IMR-90 (cell line): ENCODE data around the gene ALDOB. TPM values are rescaled to one million over a fixed set of nuclear protein-coding genes. Genes with fewer than 3 reads are reported as not detected.

Experiments used
- ATAC-seq: fragments of 200-7000 bp; cut with Tn5 transposase; 2 replicates; pipeline ENCODE4 v1.9.1; 2020; ENCODE audit warnings: low read depth, mild to moderate bottlenecking, moderate library complexity
- BruUV-seq: library from RNA; stranded (reverse); fragments of 400-500 nt; replicated peaks from 2 replicates; lab custom pipeline; 2021; lab: Mats Ljungman, UMichigan
- CTCF ChIA-PET: fragments of 300-600 bp; formaldehyde crosslinking; extraction: SDS; loops from one replicate; lab custom pipeline; 2021; ENCODE audit warnings: antibody characterized with exemption; lab: Yijun Ruan, JAX
- POLR2A ChIA-PET: fragments of 300-600 bp; sonication (Branson Sonifier 250); formaldehyde crosslinking; loops from one replicate; lab custom pipeline; 2022; ENCODE audit warnings: antibody characterized with exemption; ENCODE audit not compliant: unreplicated experiment; lab: Charles Lee
- DNase-seq: peaks from one replicate; pipeline ENCODE4 v3.0.0; 2013
- H2AFZ ChIP-seq: replicated peaks from 2 replicates; pipeline ENCODE3; 2013; ENCODE audit warnings: low read length, mild to moderate bottlenecking; ENCODE audit not compliant: poor library complexity
- H2AK5ac ChIP-seq: 2 replicates; pipeline ENCODE4 v1.6.1; 2013; ENCODE audit warnings: low read depth, low read length, inconsistent platforms
- H2AK9ac ChIP-seq: replicated peaks from 2 replicates; pipeline ENCODE3; 2013; ENCODE audit warnings: mild to moderate bottlenecking, low read depth, low read length, moderate library complexity; ENCODE audit not compliant: poor library complexity
- H2BK120ac ChIP-seq: 2 replicates; pipeline ENCODE4 v1.6.1; 2013; ENCODE audit warnings: low read depth, low read length, inconsistent platforms
- H2BK15ac ChIP-seq: 3 replicates; pipeline ENCODE4 v1.6.1; 2013; ENCODE audit warnings: low read depth, low read length, inconsistent platforms
- H2BK20ac ChIP-seq: 2 replicates; pipeline ENCODE4 v1.6.1; 2013; ENCODE audit warnings: low read depth, mild to moderate bottlenecking, inconsistent platforms, low read length, moderate library complexity
- H2BK5ac ChIP-seq: 2 replicates; pipeline ENCODE4 v1.6.1; 2013; ENCODE audit warnings: mild to moderate bottlenecking, low read depth, low read length, inconsistent platforms; ENCODE audit not compliant: poor library complexity, severe bottlenecking
- H3K14ac ChIP-seq: replicated peaks from 2 replicates; pipeline ENCODE4 v1.6.1; 2013; ENCODE audit warnings: low read depth, low read length, inconsistent platforms
- H3K18ac ChIP-seq: 2 replicates; pipeline ENCODE4 v1.6.1; 2013; ENCODE audit warnings: low read depth, low read length, control low read depth
- H3K23ac ChIP-seq: 2 replicates; pipeline ENCODE4 v1.6.1; 2013; ENCODE audit warnings: low read depth, low read length, inconsistent platforms
- H3K27ac ChIP-seq: 2 replicates; pipeline ENCODE4 v1.5.1; 2013; ENCODE audit warnings: mild to moderate bottlenecking, control low read depth, low read length; ENCODE audit not compliant: insufficient read depth
- H3K27me3 ChIP-seq: 2 replicates; pipeline ENCODE4 v1.6.1; 2013; ENCODE audit warnings: low read length; ENCODE audit not compliant: control insufficient read depth, insufficient read depth
- H3K36me3 ChIP-seq: 2 replicates; pipeline ENCODE4 v1.6.1; 2013; ENCODE audit warnings: low read length, mixed read lengths; ENCODE audit not compliant: control insufficient read depth, insufficient read depth
- H3K4ac ChIP-seq: 2 replicates; pipeline ENCODE4 v1.6.1; 2013; ENCODE audit warnings: low read depth, low read length, inconsistent platforms
- H3K4me1 ChIP-seq: 2 replicates; pipeline ENCODE4 v1.6.1; 2013; ENCODE audit warnings: low read length, mixed read lengths; ENCODE audit not compliant: control insufficient read depth, insufficient read depth
- H3K4me2 ChIP-seq: 2 replicates; pipeline ENCODE4 v1.6.1; 2013; ENCODE audit warnings: low read depth, mild to moderate bottlenecking, control low read depth, low read length, moderate library complexity
- H3K4me3 ChIP-seq: 2 replicates; pipeline ENCODE4 v1.5.1; 2013; ENCODE audit warnings: low read depth, mild to moderate bottlenecking, control low read depth, low read length, moderate library complexity; ENCODE audit not compliant: insufficient read depth
- H3K56ac ChIP-seq: 2 replicates; pipeline ENCODE4 v1.6.1; 2013; ENCODE audit warnings: low read length, inconsistent platforms; ENCODE audit not compliant: insufficient read depth; ENCODE audit errors: extremely low read depth
- H3K79me1 ChIP-seq, 2 experiments: 2 replicates each; pipeline ENCODE4 v1.6.1; 2013; ENCODE audit warnings: low read length in 2 of 2, inconsistent platforms in 1 of 2, low read depth in 1 of 2
- H3K9ac ChIP-seq: 2 replicates; pipeline ENCODE4 v1.6.1; 2013; ENCODE audit warnings: low read depth, low read length, control low read depth
- H3K9me1 ChIP-seq: 2 replicates; pipeline ENCODE4 v1.6.1; 2013; ENCODE audit warnings: low read length, inconsistent platforms; ENCODE audit not compliant: insufficient read depth
- H3K9me3 ChIP-seq: 2 replicates; pipeline ENCODE4 v1.6.1; 2013; ENCODE audit warnings: low read length; ENCODE audit not compliant: control insufficient read depth, insufficient read depth
- H4K20me1 ChIP-seq: 2 replicates; pipeline ENCODE4 v1.6.1; 2013; ENCODE audit warnings: low read length, inconsistent platforms; ENCODE audit not compliant: insufficient read depth
- H4K5ac ChIP-seq: 2 replicates; pipeline ENCODE4 v1.6.1; 2013; ENCODE audit warnings: mild to moderate bottlenecking, low read depth, low read length, control low read depth
- H4K8ac ChIP-seq, 2 experiments: 2 replicates each; pipeline ENCODE4 v1.6.1; 2013; ENCODE audit warnings: low read depth in 2 of 2, low read length in 2 of 2, control low read depth in 1 of 2, inconsistent platforms in 1 of 2
- H4K91ac ChIP-seq: 2 replicates; pipeline ENCODE4 v1.6.1; 2013; ENCODE audit warnings: low read depth, low read length, inconsistent platforms; ENCODE audit not compliant: insufficient read depth
- MAFK ChIP-seq: IDR thresholded peaks from 2 replicates; pipeline ENCODE4 v1.6.1; 2012; ENCODE audit warnings: low read depth, low read length, improper control_type of control experiment
- WGBS, 2 experiments: methylation state at CpG; one replicate each; pipeline versions ENCODE4 v1.1.5 to v1.1.7; 2013; ENCODE audit warnings: missing lambda C conversion rate in 2 of 2; ENCODE audit not compliant: insufficient read length in 1 of 2; ENCODE audit errors: extremely low coverage in 2 of 2; 5-methylcytosine and 5-hydroxymethylcytosine counted together
- dilution Hi-C: fragments of 300-500 bp; cut with HindIII; formaldehyde crosslinking; loops from one replicate; pipeline ENCODE4 v1.14.3; 2018; ENCODE audit warnings: low sequenced_read_pairs; ENCODE audit not compliant: unreplicated experiment
- in situ Hi-C: fragments of 300-500 bp; cut with MboI; formaldehyde crosslinking; loops from 3 replicates; pipeline ENCODE4 v1.14.3; 2019; ENCODE audit warnings: low sequenced_read_pairs, inconsistent platforms, mixed read lengths
- intact Hi-C: fragments of 100-400 bp; cut with micrococcal nuclease; formaldehyde crosslinking; loops from 2 replicates; pipeline ENCODE4 v1.10.0; 2022
- polyA plus RNA-seq, 3 experiments: library from polyadenylated mRNA; depleted of rRNA; stranded (reverse); fragments of >200 nt; gene quantifications; 2 replicates each; pipeline ENCODE4 v1.2.3, GENCODE V29; 2012; ENCODE audit warnings: low replicate concordance in 1 of 3
- total RNA-seq: library from RNA; depleted of rRNA; stranded (reverse); fragments of >200 nt; gene quantifications from 2 replicates; pipeline ENCODE4 v1.2.3, GENCODE V29; 2012

The ALDOB gene
- total and polyA plus RNA-seq, 2 of the 4 experiments (the other 2 are of a cell fraction) = not detected

DNA sequence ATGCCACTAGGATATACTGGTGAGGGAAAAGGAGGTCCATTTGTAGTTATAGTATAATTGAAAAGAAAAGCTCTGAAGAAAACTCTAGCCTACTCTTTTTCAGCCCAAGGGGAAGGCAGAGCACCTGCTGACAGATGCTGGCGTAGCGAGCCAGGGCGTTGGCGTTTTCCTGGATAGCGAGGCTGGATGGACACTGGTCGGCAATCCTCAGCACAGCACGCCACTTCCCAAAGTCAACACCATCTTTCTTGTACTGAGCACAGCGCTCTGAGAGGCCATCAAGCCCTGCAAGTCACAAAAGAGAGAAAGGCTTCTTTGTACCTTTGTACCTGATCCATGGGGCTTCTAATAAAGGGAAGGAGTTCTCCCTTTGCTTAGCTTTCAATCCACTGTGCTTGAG, 8.2 kb downstream of the ALDOB start:
- Histone ChIP-seq H3K9me3 (no peaks in the 10 kb centered on the region), H3K4ac (no peak overlapping the region), H3K27ac (no peak overlapping the region), H3K4me3 (no peak overlapping the region), H3K14ac (no peak overlapping the region), H3K79me1 (no peaks in the 10 kb centered on the region), H3K56ac (no peak overlapping the region), H4K5ac (no peak overlapping the region), H3K9ac (no peak overlapping the region), H2AFZ (no peak overlapping the region), H2AK9ac (no peak overlapping the region), H3K36me3 (no peaks in the 10 kb centered on the region), H3K4me2 (no peak overlapping the region), H3K4me1 (no peaks in the 10 kb centered on the region), H3K9me1 (no peaks in the 10 kb centered on the region), H4K91ac (no peak overlapping the region), H2BK120ac (no peak overlapping the region), H2AK5ac (no peak overlapping the region), H4K8ac (no peak overlapping the region), H3K18ac (no peak overlapping the region), H3K27me3 (no peaks in the 10 kb centered on the region; the same call in 1 of the 2 replicates), H2BK5ac (no peak overlapping the region), H4K20me1 (no peaks in the 10 kb centered on the region), H3K23ac (no peak overlapping the region), H2BK15ac (no peak overlapping the region), H2BK20ac (no peak overlapping the region)
- ChIA-PET POLR2A (no interaction called here), CTCF (interaction anchor here (0.9 kb wide), 1 partner anchor 60 kb away, joined by 3 read pairs; no protein-coding TSS in a partner anchor)
- in situ Hi-C loops (no loop called here), dilution Hi-C loops (no loop called here), intact Hi-C loops (no loop called here)
- DNase-seq (no peak), ATAC-seq (no peak)
- no TSS peak for BruUV-seq
- no peak for TF ChIP-seq MAFK
- WGBS, 2 experiments = no CpG with 5 or more reads among the region's 8 CpGs
